Measurements from ENCODE around the gene RAD9B. TPM values are rescaled to one million over a fixed set of nuclear protein-coding genes. Genes with fewer than 3 reads are reported as not detected.
"Not testable (repeated sequence)": the region's sequence is repeated elsewhere in the genome, so short reads cannot be mapped to it uniquely, and the experiment has no call there.

Gene RAD9B
- total and polyA plus RNA-seq, 2 experiments from 2014 or later = 0.13 to 0.23 TPM

DNA sequence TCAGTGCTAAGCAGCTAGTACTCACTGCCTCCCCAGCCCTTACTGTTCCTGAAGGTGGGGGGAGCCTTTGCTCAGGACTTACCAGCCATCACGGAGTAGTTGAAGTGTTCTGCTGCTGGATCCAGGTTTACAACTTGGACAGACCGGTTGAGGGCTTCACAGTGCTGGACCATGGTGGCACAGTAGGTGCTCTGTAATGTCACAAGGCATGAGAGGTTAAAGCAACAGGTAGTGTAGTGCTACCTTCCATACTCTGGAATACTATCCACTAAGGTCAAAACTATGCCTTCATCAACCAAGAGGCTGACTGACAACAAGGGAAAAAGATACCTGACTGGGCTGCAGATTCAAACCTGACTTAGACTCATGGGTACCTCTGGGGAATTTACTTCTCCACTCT, 37.1 kb upstream of the RAD9B start:
- Histone ChIP-seq H3K36me3 (replicated peaks; ENCODE audit: insufficient read depth, low read depth) (no peaks in the 10 kb centered on the region), H3K27ac (no peak overlapping the region)

DNA sequence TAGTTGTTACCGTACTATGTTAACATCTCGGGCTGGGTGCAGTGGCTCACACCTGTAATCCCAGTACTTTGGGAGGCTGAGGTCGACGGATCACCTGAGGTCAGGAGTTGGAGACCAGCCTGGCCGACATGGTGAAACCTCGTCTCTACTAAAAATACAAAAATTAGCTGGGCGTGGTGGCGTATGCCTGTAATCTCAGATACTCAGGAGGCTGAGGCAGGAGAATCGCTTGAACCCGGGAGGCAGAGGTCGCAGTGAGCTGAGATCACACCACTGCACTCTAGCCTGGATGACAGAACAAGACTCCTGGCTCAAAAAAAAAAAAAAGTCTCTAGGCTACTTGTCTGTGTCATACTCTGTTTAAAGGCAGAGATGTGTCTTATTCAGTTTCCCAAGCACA, 36.4 kb upstream of the RAD9B start:
- not testable (repeated sequence) for H3K4me2 ChIP-seq

More for the DNA sequence above, 37.1 kb upstream of the RAD9B start:
- no peak for DNase-seq (ENCODE audit: low spot score)
- 94% methylated on average over 2 of the region's 2 CpGs for WGBS (ENCODE audit: low lambda C conversion rate, missing lambda C conversion rate)
- Histone ChIP-seq H3K4me2 (no peak overlapping the region), H2AFZ (no peak overlapping the region), H3K4me3 (no peak overlapping the region), H3K79me2 (peaks cover 26% of the 10 kb centered on the region), H3K27me3 (no peaks in the 10 kb centered on the region), H3K9me3 (ENCODE audit: low read depth) (no peaks in the 10 kb centered on the region), H4K20me1 (ENCODE audit: insufficient read depth, poor library complexity, severe bottlenecking) (no peaks in the 10 kb centered on the region), H3K4me1 (ENCODE audit: insufficient read depth) (peaks cover 15% of the 10 kb centered on the region), H3K9me2 (replicated peaks; ENCODE audit: insufficient read depth) (no peaks in the 10 kb centered on the region)
- TF ChIP-seq EZH2phosphoT487 (IDR thresholded peaks at IDR 0.05; ENCODE audit: low read depth, severe bottlenecking, unreplicated experiment) (no peak), EZH2 (IDR thresholded peaks at IDR 0.05; ENCODE audit: borderline replicate concordance) (no peak)
- TF ChIP-seq, protein P1, sequence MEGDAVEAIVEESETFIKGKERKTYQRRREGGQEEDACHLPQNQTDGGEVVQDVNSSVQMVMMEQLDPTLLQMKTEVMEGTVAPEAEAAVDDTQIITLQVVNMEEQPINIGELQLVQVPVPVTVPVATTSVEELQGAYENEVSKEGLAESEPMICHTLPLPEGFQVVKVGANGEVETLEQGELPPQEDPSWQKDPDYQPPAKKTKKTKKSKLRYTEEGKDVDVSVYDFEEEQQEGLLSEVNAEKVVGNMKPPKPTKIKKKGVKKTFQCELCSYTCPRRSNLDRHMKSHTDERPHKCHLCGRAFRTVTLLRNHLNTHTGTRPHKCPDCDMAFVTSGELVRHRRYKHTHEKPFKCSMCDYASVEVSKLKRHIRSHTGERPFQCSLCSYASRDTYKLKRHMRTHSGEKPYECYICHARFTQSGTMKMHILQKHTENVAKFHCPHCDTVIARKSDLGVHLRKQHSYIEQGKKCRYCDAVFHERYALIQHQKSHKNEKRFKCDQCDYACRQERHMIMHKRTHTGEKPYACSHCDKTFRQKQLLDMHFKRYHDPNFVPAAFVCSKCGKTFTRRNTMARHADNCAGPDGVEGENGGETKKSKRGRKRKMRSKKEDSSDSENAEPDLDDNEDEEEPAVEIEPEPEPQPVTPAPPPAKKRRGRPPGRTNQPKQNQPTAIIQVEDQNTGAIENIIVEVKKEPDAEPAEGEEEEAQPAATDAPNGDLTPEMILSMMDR (IDR thresholded peaks at IDR 0.05; ENCODE audit: poor library complexity) = no peak

DNA sequence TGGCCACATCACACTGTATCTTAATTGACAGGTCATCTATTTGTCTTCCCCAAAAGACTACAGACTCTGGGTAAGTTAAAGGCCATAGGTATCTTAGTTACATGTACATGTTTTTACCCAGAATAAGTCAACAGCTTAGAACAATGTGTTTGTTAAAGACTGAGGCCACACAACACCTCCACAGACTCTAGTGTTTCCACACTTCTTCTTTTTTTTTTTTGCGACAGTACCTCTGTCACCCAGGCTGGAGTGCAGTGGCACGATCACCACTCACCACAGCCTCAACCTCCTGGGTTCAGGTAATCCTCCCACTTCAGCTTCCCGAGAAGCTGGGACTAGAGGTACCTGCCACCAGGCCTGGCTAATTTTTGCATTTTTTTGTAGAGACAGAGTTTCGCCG, 35.3 kb upstream of the RAD9B start:
- H4K20me1 ChIP-seq (ENCODE audit: insufficient read depth, poor library complexity, severe bottlenecking) = no peaks in the 10 kb centered on the region
- no peaks in the 10 kb centered on the region for H3K9me3 ChIP-seq (ENCODE audit: low read depth)
- H3K4me2 ChIP-seq = peak overlapping the region; percentile 79
- DNase-seq (ENCODE audit: low spot score) = no peak
- peaks cover 26% of the 10 kb centered on the region for H3K79me2 ChIP-seq
- TF ChIP-seq EZH2 (IDR thresholded peaks at IDR 0.05; ENCODE audit: borderline replicate concordance) (no peak), EZH2phosphoT487 (IDR thresholded peaks at IDR 0.05; ENCODE audit: low read depth, severe bottlenecking, unreplicated experiment) (no peak)
- TF ChIP-seq, protein P1 (IDR thresholded peaks at IDR 0.05; ENCODE audit: poor library complexity) = no peak
- no peak overlapping the region for H3K27ac ChIP-seq
- H2AFZ ChIP-seq = no peak overlapping the region
- H3K27me3 ChIP-seq = no peaks in the 10 kb centered on the region
- no peak overlapping the region for H3K4me3 ChIP-seq
- H3K9me2 ChIP-seq (replicated peaks; ENCODE audit: insufficient read depth) = no peaks in the 10 kb centered on the region
- 80% methylated on average over 5 of the region's 5 CpGs for WGBS (ENCODE audit: low lambda C conversion rate, missing lambda C conversion rate)
- no peaks in the 10 kb centered on the region for H3K36me3 ChIP-seq (replicated peaks; ENCODE audit: insufficient read depth, low read depth)
- peaks cover 15% of the 10 kb centered on the region for H3K4me1 ChIP-seq (ENCODE audit: insufficient read depth)

More for the DNA sequence above, 36.4 kb upstream of the RAD9B start:
- 97% methylated on average over 11 of the region's 11 CpGs for WGBS (ENCODE audit: low lambda C conversion rate, missing lambda C conversion rate)
- not testable (repeated sequence) for H3K9me2 ChIP-seq (replicated peaks; ENCODE audit: insufficient read depth); H3K27ac ChIP-seq; H4K20me1 ChIP-seq (ENCODE audit: insufficient read depth, poor library complexity, severe bottlenecking); H3K9me3 ChIP-seq (ENCODE audit: low read depth); H3K4me3 ChIP-seq; H2AFZ ChIP-seq; H3K36me3 ChIP-seq (replicated peaks; ENCODE audit: insufficient read depth, low read depth); H3K27me3 ChIP-seq; DNase-seq (ENCODE audit: low spot score)
- peaks cover 26% of the 10 kb centered on the region for H3K79me2 ChIP-seq
- peaks cover 15% of the 10 kb centered on the region for H3K4me1 ChIP-seq (ENCODE audit: insufficient read depth)

DNA sequence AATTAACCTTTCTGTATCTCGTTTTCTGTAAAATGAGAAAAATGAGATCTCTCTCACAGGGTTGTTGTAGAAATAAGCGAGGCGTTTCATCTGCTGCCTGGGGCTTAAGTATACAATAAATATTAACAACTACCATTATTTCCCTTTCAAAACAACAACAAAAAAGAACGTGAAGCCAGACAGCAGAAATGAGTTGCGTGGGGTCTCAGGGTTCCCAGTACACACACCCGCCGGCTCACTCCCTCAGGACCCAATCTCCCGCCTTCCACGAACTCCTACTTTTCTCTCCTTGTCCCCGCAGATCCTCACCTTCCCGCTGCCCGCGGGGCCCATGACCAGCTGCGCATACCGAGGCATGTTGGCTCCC, 34.3 kb upstream of the RAD9B start:
- DNase-seq (ENCODE audit: low spot score) = no peak

More for the DNA sequence above, 34.3 kb upstream of the RAD9B start:
- H3K79me2 ChIP-seq = peaks cover 26% of the 10 kb centered on the region
- H4K20me1 ChIP-seq (ENCODE audit: insufficient read depth, poor library complexity, severe bottlenecking) = no peaks in the 10 kb centered on the region
- H3K4me3 ChIP-seq = peak overlapping the region; percentile 47
- no peaks in the 10 kb centered on the region for H3K27me3 ChIP-seq
- peak overlapping the region; percentile 79 for H3K4me2 ChIP-seq
- TF ChIP-seq EZH2phosphoT487 (IDR thresholded peaks at IDR 0.05; ENCODE audit: low read depth, severe bottlenecking, unreplicated experiment) = no peak
- TF ChIP-seq, protein P1 (IDR thresholded peaks at IDR 0.05; ENCODE audit: poor library complexity) = no peak
- TF ChIP-seq EZH2 (IDR thresholded peaks at IDR 0.05; ENCODE audit: borderline replicate concordance) = no peak
- H3K4me1 ChIP-seq (ENCODE audit: insufficient read depth) = peaks cover 15% of the 10 kb centered on the region
- H3K27ac ChIP-seq = peak overlapping the region; percentile 61
- H2AFZ ChIP-seq = peak overlapping the region; percentile 70
- H3K36me3 ChIP-seq (replicated peaks; ENCODE audit: insufficient read depth, low read depth) = no peaks in the 10 kb centered on the region
- 2% methylated on average over 15 of the region's 15 CpGs for whole genome bisulfite sequencing (ENCODE audit: low lambda C conversion rate, missing lambda C conversion rate)
- no peaks in the 10 kb centered on the region for H3K9me2 ChIP-seq (replicated peaks; ENCODE audit: insufficient read depth)
- no peaks in the 10 kb centered on the region for H3K9me3 ChIP-seq (ENCODE audit: low read depth)
